T-helper 17 cell (primary cell): ENCODE results near the gene EXD2. TPM values are rescaled to one million over a fixed set of nuclear protein-coding genes. Genes with fewer than 3 reads are reported as not detected.

ENCODE experiments used
- ATAC-seq: fragments of 150-1000 bp; cut with Tn5 transposase; 2 replicates; pipeline ENCODE4 v1.10.0; 2021; ENCODE audit warnings: mild to moderate bottlenecking, moderate library complexity
- DNase-seq, 3 donors: peaks; one replicate each; pipeline versions ENCODE4 v3.0.0 to v3.0.0-alpha.2; 2020 to 2021
- H3K9me3 ChIP-seq: one replicate; pipeline ENCODE4 v1.7.0; 2013; ENCODE audit warnings: low read length, mild to moderate bottlenecking; ENCODE audit not compliant: control insufficient read depth, poor library complexity, severe bottlenecking
- H3K27ac Mint-ChIP-seq: one replicate; pipeline ENCODE4 v1.8.0; 2022; ENCODE audit warnings: mild to moderate bottlenecking, moderate library complexity, mixed read lengths
- H3K27me3 Mint-ChIP-seq: one replicate; pipeline ENCODE4 v1.8.0; 2022; ENCODE audit warnings: mixed read lengths
- H3K36me3 Mint-ChIP-seq: one replicate; pipeline ENCODE4 v1.8.0; 2022; ENCODE audit warnings: low read depth, mixed read lengths
- H3K4me1 Mint-ChIP-seq: one replicate; pipeline ENCODE4 v1.8.0; 2022; ENCODE audit warnings: mild to moderate bottlenecking, mixed read lengths
- H3K4me3 Mint-ChIP-seq: one replicate; pipeline ENCODE4 v1.8.0; 2022; ENCODE audit warnings: mild to moderate bottlenecking, moderate library complexity, mixed read lengths
- total RNA-seq, 4 donors: library from RNA in 2 of 4; stranded (reverse) in 2 of 4; gene quantifications; one replicate each; pipeline ENCODE4 v1.2.3 and lab custom pipeline; 2022 to 2026

Gene EXD2, protein sequence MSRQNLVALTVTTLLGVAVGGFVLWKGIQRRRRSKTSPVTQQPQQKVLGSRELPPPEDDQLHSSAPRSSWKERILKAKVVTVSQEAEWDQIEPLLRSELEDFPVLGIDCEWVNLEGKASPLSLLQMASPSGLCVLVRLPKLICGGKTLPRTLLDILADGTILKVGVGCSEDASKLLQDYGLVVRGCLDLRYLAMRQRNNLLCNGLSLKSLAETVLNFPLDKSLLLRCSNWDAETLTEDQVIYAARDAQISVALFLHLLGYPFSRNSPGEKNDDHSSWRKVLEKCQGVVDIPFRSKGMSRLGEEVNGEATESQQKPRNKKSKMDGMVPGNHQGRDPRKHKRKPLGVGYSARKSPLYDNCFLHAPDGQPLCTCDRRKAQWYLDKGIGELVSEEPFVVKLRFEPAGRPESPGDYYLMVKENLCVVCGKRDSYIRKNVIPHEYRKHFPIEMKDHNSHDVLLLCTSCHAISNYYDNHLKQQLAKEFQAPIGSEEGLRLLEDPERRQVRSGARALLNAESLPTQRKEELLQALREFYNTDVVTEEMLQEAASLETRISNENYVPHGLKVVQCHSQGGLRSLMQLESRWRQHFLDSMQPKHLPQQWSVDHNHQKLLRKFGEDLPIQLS
- 1 to 10 TPM; 4.6 to 5.1 TPM for total RNA-seq
- 8.7 to 14.9 reads per million in 2 donors for total RNA-seq (lab: John Stamatoyannopoulos, UW)

DNA sequence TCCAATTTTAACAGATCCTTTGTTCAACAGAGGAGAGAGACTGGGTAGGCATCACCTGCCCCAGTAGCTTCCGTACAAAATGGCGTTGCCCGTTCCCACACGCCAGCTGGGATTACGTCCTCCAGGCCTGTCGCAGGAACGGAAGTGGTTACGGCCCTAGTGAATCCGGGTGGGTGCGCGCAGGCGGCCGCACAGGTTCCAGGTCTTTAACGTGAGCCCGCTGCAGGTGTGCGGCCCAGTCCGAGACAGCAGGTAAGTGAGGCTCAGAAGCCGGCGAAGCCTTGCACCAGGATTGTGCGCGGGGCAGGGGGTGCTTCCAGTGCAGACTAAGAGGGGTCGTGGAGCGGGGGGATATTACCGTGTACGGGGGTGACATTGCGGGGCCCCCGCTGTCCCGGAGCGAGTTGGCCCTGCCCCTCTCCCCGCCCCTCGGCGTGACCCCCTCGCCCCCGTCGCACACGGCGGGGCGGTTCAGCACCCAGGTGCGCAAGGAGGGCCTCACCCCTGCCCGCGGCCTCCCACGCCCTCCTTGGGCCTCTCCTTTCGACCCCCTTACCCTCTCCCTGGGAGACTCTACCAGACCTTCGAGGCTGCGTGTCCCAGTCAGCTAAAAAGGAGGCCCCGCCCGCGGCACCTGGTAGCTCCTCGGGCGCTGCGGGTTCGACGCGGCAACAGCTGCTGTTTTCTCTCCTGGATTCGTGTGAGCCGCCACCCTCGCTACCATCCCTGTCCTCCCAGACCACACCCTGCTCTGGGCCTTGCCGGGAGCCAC, at the start of gene EXD2:
EXD2 (plus strand) TSS at position 159 of the 772 bp plus-strand sequence. CDS start 17,973 bp downstream, outside the sequence.
- Mint-ChIP-seq H3K27ac (peak within 1 kb of the TSS; percentile 86), H3K4me3 (peak within 1 kb of the TSS; percentile 90), H3K4me1 (peaks cover 21% of the 10 kb centered on the region), H3K36me3 (peaks cover 4% of the 10 kb centered on the region), H3K27me3 (no peaks in the 10 kb centered on the region)
- DNase-seq (peak; percentile 24 to 31 (median 26)), ATAC-seq (peak; percentile 76)
- H3K9me3 ChIP-seq: no peaks in the 10 kb centered on the region

DNA sequence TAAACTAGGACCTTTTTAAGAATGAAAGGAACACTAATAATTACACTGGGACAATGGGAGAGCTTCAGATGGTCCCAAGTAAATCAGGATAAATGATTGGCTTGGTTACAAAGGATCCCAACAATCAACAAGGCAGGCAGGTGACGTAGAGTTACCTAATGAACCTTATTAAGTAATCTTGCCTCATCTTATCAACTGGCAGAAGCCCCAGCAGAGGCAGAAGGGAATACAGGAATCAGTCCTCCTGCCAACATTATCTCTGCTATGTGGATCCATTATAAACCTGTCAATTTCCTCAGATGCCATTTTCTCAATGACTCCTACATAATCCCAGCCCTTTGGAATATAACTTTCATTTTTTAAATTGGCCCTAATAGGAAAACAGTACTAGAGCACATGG, 49.7 kb upstream of the EXD2 start:
- H3K36me3 Mint-ChIP-seq: no peaks in the 10 kb centered on the region
- ATAC-seq (no peak), DNase-seq (no peak)
- peaks cover 41% of the 10 kb centered on the region for H3K4me1 Mint-ChIP-seq
- no peak overlapping the region for H3K4me3 Mint-ChIP-seq
- H3K27ac Mint-ChIP-seq: peak overlapping the region; percentile 76
- H3K27me3 Mint-ChIP-seq: no peaks in the 10 kb centered on the region
- no peaks in the 10 kb centered on the region for H3K9me3 ChIP-seq

DNA sequence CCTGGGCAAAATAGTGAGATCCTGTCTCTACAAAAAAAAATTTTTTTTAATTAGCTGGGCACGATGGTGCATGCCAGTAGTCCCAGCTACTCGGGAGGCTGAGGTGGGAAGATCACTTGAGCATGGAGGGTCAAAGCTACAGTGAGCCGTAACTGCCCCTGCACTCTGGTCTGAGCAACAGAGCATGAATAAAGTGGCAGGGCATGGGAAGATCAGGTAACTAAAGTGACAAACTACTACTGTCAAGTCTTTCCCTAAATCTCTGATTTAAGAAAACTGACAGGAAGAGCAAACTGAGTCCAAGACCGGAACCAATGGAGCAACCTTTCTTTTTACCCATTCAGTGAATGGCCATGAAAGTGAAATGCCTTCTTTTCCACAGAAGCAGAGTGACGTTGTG, 49.2 kb upstream of the EXD2 start:
- ATAC-seq (no peak), DNase-seq (no peak)
- peaks cover 41% of the 10 kb centered on the region for H3K4me1 Mint-ChIP-seq
- no peak overlapping the region for H3K4me3 Mint-ChIP-seq
- H3K27me3 Mint-ChIP-seq: no peaks in the 10 kb centered on the region
- no peaks in the 10 kb centered on the region for H3K9me3 ChIP-seq
- no peaks in the 10 kb centered on the region for H3K36me3 Mint-ChIP-seq
- H3K27ac Mint-ChIP-seq: peak overlapping the region; percentile 76

DNA sequence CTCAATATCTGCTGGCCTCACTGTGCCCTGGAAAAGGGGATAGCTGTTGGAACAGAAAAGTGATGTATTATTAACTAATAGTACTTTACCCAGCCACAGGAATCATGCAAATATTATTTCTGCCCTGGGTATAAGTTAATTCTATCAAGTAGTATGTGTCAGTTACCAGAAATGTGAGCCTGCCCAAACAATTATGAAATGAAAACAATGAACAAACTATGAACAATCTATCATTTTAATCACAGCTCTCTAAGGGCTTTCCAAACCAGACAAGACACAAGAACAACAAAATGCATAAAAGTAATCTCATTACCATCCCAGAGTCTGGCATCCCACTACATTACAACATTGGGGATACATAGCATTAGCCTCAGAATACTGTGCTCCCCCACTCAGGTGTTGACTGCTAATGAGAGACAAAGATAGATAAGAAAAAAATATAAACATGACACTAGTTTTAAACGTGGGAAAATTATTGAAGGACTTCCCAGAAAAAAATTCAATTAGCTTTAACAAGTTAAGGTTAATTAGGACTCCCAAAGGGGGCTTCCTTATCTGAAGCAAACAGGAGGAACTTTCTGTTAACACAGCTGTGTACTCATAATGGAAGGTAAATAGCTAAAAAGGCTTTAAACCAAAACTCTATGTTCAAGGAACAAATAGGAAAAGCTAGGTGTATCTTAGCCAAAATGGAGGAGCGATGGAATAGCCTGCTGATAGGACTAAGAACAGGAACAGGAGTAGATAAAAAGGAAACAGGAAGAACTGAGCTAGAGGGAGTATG, 41.6 kb upstream of the EXD2 start:
- ATAC-seq: no peak
- H3K27ac Mint-ChIP-seq: peak overlapping the region; percentile 86
- peaks cover 35% of the 10 kb centered on the region for H3K4me1 Mint-ChIP-seq
- no peaks in the 10 kb centered on the region for H3K9me3 ChIP-seq
- DNase-seq: no peak
- H3K36me3 Mint-ChIP-seq: peaks cover 2% of the 10 kb centered on the region
- no peaks in the 10 kb centered on the region for H3K27me3 Mint-ChIP-seq
- peak overlapping the region; percentile 87 for H3K4me3 Mint-ChIP-seq

DNA sequence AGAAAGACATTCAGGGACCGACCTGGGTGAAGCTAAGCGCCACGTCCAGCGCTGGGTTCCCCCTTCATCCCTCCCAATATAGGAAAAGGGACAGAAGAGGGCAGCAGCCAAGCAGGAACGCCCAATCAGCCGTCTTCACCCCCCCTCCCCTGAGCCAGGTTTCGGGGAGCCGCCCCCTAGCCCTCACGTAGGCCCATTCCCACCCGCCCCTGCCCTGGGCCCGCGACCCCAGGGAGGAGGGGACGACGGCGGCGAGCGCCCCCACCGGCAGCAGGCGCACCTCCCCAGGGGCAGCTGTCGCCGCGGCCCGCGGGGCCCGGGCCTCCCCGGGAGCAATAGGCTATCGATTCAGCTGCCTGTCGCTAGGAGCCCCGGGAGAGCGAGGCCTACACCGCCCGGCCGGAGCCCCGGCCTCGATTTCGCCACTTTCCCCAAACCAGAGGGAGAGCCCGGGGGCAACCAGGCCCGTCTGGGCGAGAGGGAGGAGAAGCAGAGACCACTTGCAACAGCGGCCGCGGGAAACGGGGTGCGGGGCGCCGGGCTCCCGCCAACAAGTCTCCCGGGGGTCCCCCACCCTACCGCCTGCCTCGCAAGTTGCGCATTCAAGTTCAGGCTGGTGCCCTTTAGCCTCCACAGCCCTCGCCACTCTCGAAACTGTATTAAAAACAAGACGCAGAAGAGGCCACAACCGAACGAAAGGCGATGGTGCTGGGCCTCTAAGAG, 39.7 kb upstream of the EXD2 start:
- ATAC-seq: peak; percentile 59
- H3K36me3 Mint-ChIP-seq: peaks cover 2% of the 10 kb centered on the region
- H3K27me3 Mint-ChIP-seq: no peaks in the 10 kb centered on the region

DNA sequence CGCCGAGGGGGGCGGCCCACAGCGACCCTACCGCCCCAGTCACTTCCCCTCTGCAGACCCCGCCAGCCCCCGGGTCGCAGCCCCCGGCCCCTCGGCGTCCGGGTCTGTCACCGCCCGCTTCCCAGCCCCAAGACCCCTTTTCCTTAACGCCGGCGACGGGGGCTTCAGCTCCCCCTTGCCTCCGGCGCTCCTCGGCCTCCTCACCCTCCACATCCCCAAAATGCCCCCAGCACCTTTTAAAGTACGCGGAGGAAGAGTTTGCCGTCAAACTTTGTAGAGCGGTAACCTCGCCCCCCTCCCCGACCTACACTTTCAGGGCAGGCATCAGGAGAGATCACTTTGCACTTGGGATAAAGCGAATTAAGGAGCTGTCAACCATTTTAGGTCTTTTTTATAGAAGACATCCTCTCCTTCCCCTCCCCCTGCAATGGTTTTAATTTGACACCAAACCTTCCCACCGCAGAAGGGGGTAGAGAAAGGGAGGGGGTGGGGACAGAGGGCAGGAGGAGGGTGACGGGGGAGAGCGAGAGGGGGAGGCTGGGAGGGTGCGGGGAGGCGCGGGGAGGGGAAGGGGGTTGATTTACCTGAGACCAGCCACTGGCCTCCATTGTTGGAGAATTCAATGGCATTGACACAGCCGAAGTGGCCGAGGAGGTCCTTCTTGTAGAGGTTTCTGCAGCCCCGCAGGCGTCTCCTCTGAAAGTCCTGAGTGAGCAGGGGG, 39.0 kb upstream of the EXD2 start:
- no peaks in the 10 kb centered on the region for H3K9me3 ChIP-seq
- peak; percentile 38 for ATAC-seq
- H3K4me3 Mint-ChIP-seq: peak overlapping the region; percentile 91
- peaks cover 2% of the 10 kb centered on the region for H3K36me3 Mint-ChIP-seq
- peaks cover 26% of the 10 kb centered on the region for H3K4me1 Mint-ChIP-seq
- peak overlapping the region; percentile 86 for H3K27ac Mint-ChIP-seq
- no peaks in the 10 kb centered on the region for H3K27me3 Mint-ChIP-seq
- DNase-seq: peak; percentile 7 to 41 (median 32)

More for the DNA sequence above, 39.7 kb upstream of the EXD2 start:
- no peaks in the 10 kb centered on the region for H3K9me3 ChIP-seq
- peak; percentile 73 to 76 (median 75) for DNase-seq
- H3K4me1 Mint-ChIP-seq: peaks cover 28% of the 10 kb centered on the region
- peak overlapping the region; percentile 86 for H3K27ac Mint-ChIP-seq
- H3K4me3 Mint-ChIP-seq: peak overlapping the region; percentile 91

DNA sequence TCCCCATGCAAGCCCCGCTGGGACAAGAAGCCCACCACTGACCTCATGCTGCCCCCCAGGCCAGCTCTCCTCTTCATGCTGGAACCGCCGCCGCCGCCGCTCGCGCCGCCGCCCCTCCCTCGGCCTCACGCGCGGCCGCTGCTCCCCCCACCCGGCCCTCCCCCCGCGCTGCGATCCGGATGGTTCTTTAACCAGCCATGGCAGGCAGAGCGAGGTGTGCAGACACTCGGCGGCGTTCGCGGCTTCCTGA, 38.5 kb upstream of the EXD2 start, which contains the start of gene DCAF5:
DCAF5 (minus strand) TSS at position 218 of the 250 bp plus-strand sequence; CDS start at position 77, 141 bp downstream.
- ATAC-seq: peak; percentile 94

DNA sequence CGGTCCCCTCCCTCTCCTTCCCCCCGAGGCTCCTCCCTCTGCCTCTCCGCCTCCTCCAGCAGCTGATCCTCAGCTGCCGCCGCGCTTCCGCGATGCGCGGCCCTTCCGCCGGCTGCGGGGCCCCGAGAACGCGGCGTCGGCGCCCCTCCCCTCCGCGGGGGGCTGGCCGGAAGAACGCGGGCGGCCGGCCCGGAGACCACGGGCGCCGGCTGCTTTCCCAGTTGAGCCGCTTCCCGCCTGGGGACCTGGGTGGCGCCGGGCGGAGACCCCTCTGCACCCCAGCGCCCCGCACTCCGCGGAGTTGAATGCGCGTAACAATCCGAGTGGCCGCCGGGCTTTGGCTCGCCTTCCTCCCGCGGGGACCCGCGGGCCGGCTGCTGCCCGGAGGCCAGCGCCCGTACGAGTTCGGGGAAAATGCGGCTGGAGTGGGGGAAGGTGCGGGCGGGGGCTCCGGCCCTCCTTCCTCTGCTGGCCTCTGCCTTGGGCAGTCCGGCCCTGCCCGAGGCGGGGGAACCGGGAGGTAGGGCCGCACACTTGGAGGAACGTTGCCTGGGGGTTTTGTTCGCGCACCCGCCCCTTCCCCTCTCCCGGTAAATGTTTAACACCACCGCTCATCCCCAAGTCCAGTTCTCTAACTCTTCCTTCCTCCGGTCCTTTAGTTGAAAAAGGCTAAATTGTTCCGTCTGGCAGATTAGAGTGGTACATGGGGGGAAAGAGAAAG, 38.0 kb upstream of the EXD2 start:
- peaks cover 2% of the 10 kb centered on the region for H3K36me3 Mint-ChIP-seq
- H3K27ac Mint-ChIP-seq: peak overlapping the region; percentile 86
- no peak for DNase-seq
- peak overlapping the region; percentile 91 for H3K4me3 Mint-ChIP-seq
- H3K9me3 ChIP-seq: no peaks in the 10 kb centered on the region
- H3K27me3 Mint-ChIP-seq: no peaks in the 10 kb centered on the region
- peaks cover 23% of the 10 kb centered on the region for H3K4me1 Mint-ChIP-seq
- no peak for ATAC-seq

More for the DNA sequence above, 38.5 kb upstream of the EXD2 start, which contains the start of gene DCAF5:
- no peaks in the 10 kb centered on the region for H3K9me3 ChIP-seq
- DNase-seq: peak; percentile 84 to 89 (median 85)
- Mint-ChIP-seq H3K36me3 (peaks cover 2% of the 10 kb centered on the region), H3K4me3 (peak within 1 kb of the TSS; percentile 91), H3K27me3 (no peaks in the 10 kb centered on the region), H3K27ac (peak within 1 kb of the TSS; percentile 86), H3K4me1 (peaks cover 23% of the 10 kb centered on the region)

DNA sequence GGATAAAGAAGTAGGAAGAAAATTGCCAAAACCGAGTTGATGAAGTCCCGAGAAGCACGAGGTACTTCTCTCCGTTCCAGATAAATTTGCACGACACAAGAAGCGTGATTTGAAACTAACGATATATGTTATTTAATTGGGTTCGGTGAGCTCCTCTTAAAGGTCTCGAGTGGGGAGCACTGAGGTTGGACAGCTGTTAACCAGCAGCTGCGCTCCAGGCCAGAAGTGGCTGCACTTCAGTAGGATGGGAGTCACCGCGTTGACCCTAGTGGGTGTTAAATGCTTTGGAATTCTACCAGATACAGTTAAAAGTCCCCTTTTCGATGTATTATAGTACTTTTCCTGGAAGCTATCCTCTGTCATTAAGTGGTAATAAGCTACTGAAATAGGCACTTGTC, 37.4 kb upstream of the EXD2 start:
- ATAC-seq (no peak), DNase-seq (no peak)
- Mint-ChIP-seq H3K4me1 (peaks cover 18% of the 10 kb centered on the region), H3K27ac (peak overlapping the region; percentile 83), H3K27me3 (no peaks in the 10 kb centered on the region), H3K4me3 (peak overlapping the region; percentile 91), H3K36me3 (peaks cover 2% of the 10 kb centered on the region)
- H3K9me3 ChIP-seq: no peaks in the 10 kb centered on the region

DNA sequence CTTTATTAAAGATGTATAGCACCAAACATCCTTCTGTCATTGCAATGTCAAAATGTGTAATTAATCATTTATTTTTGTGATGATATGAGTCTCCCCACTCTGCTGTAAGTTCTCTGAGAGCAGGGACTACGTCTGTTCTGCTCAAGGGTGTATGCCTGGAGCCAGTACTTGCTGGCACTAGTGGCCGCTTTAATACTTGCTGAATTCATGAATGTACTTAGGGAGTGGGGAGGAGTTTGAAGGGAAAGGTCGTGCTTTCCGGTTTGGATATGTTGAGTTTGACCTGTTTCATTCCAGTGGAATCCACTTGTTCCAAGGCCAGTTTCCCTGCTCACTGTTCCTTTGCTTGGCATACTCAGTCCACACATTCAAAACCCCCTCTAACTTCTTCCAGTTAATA, 36.5 kb upstream of the EXD2 start:
- Mint-ChIP-seq H3K4me1 (peaks cover 11% of the 10 kb centered on the region), H3K27me3 (no peaks in the 10 kb centered on the region), H3K27ac (no peak overlapping the region), H3K4me3 (no peak overlapping the region), H3K36me3 (peaks cover 2% of the 10 kb centered on the region)
- H3K9me3 ChIP-seq: no peaks in the 10 kb centered on the region
- ATAC-seq: no peak
- DNase-seq: no peak

DNA sequence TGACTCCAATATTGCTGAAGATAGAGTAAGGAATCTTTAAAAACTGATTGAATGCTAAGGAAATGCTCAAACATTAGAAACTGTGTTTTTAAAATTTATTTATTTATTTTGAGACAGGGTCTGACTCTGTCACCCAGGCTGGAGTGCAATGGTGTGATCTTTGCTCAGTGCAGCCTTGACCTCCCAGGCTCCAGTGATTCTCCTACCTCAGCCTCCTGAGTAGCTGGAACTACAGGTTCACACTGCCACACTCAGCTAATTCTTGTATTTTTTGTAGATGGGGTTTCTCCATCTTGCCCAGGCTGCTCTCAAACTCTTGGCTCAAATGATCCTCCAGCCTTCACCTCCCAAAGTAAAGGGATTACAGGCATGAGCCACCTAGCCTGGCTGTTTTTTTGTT, 35.1 kb upstream of the EXD2 start:
- DNase-seq: no peak
- Mint-ChIP-seq H3K27ac (no peak overlapping the region), H3K27me3 (peaks cover 9% of the 10 kb centered on the region), H3K36me3 (peaks cover 3% of the 10 kb centered on the region), H3K4me3 (no peak overlapping the region), H3K4me1 (peaks cover 4% of the 10 kb centered on the region)
- H3K9me3 ChIP-seq: no peaks in the 10 kb centered on the region
- no peak for ATAC-seq
